ENCODE results near the gene IGFBP6.

GRCh38 chr12:53065975-53066931 is 31.2 kb upstream of the IGFBP6 start:
- TF ChIP-seq CTCF (IDR thresholded peaks at IDR 0.05; ENCODE audit: insufficient read depth, low read depth, low read length) (peak; percentile 84), EZH2 (IDR thresholded peaks at IDR 0.05; ENCODE audit: insufficient read depth, low read length) (no peak)

Data from astrocyte (in vitro differentiated cells and primary cell).